NCI-H748 (cell line): ENCODE results near the gene MTRF1.
"Not testable (repeated sequence)": the region's sequence is repeated elsewhere in the genome, so short reads cannot be mapped to it uniquely, and the experiment has no call there.

ENCODE experiments used
- DNase-seq: peaks from one replicate; lab custom pipeline; 2025; ENCODE audit not compliant: unreplicated experiment; lab: John Stamatoyannopoulos, UW

MTRF1 gene

DNA sequence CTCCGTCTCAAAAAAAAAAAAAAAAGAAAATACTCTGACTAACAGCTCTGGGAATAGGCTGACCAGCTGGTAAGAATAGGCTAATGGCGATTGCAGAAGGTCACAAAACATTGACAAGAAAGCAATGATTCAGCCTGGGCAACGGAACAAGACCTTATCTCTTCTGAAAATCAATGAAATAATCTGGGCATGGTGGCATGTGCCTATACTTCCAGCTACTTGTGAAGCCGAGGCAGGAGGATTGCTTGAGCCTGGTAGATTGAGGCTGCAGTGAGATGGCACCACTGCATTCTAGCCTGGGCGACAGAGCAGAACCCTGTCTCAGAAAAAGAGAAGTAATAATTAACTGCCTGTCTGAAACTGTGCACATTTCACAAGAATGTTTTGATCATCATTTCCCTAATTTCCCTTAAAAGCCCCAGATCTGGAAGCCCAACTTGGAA, 18.8 kb upstream of the MTRF1 start:
- no peak for DNase-seq

DNA sequence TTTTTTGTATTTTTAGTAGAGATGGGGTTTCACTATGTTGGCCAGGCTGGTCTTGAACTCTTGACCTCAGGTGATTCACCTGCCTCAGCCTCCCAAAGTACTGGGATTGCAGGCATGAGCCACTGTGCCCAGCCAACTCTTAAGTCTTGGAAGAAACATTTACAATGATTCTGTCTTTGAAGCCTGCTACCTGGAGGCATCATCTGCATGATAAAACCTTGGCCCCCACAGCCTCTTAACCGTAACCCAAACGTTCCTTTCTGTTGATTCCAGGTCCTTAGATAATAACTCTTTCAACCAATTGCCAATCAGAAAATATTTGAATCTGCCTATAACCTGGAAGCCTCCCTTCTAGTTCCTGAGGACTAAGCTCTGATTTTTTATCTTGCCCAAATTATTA, 15.8 kb upstream of the MTRF1 start:
- not testable (repeated sequence) for DNase-seq

DNA sequence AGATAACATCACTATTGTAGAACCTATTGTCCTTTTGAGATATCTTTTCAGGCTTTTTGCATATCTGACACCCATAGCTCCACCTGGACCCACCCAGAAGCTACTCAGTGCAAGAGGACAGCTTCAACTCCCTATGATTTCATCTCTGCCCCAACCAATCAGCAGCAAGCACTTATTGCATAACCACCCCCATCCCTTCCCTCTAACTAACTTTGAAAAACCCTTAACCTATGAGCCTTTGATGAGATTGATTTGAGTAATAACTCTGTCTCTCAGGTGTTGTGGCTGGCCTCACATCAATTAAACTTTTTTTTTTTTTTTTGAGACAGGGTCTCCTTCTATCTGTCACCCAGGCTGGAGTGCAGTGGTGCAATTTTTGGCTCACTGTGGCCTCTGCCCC, 13.4 kb upstream of the MTRF1 start:
- no peak for DNase-seq

DNA sequence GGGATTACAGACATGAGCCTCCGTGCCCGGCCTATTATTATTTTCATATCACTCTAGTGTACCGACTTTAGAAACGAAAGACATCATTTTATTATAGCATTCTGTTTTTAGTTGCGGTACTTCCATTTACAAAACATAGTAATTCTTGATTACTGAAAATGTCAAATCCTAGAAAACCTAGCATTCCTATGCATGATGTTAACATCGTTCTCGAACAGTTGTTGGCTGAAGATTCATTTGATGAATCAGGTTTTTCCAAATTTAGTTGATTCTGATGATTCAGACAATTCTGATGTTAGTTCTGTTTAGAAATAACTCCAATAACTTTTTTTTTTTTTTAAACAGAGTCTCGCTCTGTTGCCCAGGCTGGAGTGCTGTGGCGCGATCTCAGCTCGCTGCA, 11.5 kb upstream of the MTRF1 start:
- no peak for DNase-seq

DNA sequence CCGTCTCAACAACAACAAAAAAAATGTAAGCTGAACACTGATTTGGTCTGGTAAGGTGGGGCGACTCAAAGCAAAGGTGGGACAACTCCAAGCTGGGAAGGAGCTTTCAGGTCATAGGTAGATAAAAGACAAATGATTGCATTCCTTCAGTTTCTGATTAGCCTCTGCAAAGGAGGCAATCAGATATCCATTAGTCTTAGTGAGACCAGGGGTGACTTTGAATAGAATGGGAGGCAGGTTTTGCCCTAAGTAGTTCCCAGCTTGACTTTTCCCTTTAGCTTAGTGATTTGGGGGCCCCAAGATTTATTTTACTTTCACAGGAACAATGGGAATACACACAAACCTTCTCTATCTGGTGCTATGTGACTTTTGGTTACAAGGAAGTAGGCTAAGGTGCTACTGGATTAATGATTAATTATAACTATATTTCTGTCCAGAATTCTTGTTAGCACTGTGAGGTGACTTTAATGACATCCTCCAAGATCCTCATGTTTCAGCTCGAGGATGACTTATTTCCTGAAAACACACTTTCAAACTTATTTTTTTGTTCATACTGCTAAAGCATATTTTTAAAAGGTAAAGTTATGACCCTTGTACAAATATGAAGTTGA, 10.6 kb upstream of the MTRF1 start:
- no peak for DNase-seq

DNA sequence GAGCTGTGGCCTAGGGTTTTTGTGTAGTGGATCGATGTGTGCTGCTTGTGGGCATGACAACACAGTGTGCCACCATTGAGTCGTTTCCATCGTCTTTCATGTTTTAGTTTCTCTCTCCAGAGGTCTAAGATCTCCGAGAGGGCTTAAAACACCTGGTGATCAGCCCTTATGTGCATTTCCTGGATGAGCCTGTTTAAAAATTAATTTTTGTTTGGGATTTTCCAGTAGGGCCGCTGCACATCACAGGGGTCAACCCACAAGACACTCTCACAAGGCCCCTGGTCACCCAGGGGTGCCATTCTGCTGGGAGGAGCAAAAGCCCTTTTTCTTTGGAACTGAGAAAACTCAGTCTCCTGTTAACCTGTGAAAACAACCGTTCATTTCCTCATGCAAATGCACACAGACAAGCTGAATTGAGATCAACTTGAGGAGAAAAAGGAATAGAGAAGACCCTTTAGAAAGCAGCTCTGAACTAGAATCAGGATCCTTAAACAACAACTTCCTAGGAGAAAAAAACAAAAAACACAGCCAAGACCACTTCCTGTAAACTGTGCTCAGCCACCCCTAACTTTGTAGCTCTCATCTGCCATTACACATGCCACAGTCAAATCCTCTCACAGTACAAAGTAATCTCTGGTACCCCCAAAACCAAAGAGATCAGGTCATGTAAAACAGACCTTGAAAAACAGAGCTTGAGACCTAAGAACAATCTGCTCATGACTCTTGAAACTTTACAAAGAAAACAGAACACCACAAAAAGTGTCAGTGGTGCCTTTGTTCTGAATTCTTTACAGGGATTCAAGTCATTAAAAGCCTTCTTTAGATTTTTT, 8.3 kb upstream of the MTRF1 start:
- DNase-seq, result no peak

DNA sequence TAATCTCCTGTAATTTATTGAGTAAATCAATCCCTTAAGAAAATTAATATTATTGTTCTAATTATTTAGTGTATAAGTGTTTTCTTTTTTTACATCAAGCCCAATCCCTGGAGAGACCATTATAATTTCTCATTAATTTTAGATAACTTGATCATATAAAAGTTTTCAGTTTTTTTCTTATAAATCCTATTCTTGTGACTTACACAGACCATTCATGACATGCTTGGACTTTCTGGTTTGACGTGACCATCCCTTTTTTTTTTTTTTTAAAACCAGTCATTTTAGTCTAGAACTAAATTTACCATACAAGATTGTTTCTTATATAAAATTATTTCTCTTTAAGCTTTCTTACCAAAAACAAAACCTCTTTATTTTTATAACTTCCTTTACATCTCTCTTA, 5.4 kb upstream of the MTRF1 start:
- DNase-seq, result peak; percentile 10

DNA sequence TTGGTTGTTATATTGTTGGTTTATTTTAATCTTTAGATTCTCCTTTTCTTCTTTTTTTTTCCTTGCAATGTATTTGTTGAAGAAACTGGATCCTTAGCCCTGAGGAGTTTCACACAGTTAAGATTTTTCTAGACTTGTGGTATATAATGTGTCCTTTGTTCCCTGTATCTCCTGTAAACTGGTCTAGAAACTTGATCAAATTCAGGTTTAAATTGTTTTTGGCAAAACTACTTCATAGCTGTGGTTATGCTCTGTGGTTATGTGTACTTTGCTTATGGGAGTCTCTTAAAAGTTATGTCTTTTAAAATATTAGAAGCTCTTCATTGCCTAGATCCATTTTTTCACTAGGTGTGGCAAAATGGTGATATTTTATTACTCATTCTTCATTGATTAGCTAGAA, 3.7 kb upstream of the MTRF1 start:
- DNase-seq, result no peak

DNA sequence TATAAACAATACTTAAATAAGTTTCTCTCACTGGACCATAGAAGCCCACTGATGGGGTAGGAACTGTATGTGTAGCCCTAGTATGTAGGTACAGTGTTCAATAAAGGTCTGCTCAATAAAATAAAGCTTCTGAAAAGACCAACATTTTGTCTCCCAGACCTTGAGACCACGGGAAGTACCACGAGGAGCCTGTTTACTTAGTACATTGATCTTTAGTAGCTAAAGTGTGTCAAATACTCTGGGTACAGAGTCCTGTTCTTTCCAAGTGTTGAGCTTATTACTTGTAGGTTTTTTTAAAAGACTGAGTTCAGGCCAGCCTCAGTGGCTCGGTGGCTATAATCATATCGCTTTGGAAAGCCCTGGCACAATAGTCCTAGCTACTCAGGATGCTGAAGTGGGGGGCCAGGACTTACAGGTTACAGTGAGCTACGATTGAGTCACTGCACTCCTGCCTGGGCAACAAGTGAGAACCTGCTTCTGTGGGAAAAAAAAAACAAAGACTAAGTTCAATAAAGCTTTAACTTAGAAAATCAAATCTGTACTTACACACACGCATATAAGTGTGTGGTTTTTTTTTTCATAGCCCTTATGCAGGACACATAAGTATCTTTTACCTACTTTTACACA, 3.4 kb downstream of the MTRF1 start:
- DNase-seq, result no peak

DNA sequence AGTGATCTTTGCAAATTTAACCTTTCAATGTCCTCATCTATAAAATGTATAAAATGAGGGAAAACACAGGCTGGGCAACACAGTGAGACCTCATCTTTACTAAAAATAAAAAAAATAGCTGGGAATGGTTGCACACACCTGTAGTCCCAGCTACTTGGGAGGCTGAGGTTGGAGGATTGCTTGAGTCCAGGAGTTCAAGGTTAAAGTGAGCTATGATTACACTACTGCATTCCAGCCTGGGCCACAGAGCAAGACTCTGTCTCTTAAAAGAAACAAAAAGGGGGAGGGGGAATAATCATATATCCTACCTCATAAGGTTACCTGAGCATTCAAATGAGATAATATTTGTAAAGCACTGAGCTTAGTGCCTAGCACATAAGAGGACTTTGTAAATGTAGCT, 5.8 kb downstream of the MTRF1 start:
- no peak for DNase-seq

DNA sequence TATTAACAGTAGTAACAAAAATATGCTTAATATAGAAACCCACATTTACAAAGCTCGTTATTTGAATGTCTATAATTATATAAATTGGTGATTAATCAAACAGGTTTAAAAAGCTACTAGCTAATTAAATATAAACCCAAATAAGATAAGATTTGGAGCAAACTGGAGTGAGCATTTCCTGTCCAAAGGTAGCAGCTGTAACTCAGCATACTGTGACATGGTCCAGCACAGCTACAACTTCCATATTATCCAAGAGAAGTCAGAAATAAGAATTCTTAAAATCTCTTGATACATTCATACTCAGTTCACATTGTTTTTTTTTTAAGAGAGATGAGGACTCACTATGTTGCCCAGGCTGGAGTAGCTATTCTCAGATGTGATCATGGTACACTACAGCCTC, 8.5 kb downstream of the MTRF1 start:
- no peak for DNase-seq

DNA sequence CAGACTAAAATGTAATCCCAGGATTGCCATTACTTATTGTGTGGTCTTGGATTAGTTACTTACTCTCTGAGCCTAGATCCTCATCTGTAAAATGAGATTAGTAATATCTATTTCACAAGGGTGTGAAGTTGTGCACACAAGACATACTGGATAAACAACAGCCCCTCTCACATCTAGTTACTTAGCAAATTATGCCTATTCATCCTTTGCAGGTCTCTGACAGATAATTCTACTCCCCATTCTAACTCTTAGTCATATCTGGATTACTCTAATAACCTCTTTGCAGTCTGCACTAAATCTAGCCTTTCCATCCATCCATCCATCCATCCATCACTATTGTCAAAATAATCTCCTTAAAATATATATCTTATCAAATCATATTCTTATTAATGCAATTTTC, 12.4 kb downstream of the MTRF1 start:
- no peak for DNase-seq

DNA sequence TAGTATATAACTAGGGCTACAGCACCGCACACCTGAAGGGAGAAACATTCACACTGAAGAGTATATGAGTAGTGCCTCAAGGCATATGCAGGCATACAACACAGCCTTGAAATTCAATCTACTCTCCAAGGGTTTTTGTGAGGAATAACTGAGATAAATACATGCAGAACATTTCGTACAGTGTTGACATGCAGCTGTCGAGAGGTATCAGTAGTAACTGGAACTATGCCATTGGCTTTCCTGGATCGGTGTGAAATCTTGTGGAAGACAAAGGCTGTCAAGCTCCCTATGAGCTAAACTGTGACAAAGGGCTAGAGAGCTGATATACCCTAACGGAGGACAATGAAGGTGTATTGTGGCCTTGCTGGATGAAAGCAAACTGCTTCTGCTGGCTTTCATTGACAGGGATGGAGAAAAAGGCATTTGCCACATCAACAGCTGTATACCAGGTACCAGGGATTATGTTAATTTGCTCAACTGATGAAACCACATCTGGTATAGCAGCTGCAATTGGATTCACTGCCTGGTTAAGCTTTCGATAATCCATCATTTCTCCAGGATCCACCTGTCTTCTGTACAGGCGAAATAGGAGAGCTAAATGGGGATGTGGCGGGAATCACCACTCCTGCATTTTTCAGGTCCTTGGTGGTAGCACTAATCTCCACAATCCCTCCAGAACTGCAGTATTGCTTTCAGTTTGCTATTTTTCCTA, 16.3 kb downstream of the MTRF1 start:
- no peak for DNase-seq

DNA sequence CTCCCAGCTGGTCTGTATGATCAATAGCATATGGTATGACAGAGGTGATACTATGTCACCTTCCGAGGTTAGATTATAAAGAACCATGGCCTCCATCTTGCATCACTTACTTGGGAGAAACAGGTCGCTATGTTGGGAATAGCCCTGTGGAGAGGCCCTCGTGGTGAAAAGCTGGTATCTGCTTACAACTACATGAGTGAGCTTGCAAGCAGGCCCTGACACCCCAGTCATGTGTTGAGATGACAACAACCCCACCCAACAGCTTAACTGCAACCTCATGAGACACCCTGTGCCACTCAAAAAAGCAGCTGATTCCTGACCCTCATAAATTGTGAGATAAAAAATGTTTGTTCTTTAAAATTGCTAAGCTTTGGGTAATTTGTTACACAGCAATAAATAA, 18.8 kb downstream of the MTRF1 start:
- no peak for DNase-seq

DNA sequence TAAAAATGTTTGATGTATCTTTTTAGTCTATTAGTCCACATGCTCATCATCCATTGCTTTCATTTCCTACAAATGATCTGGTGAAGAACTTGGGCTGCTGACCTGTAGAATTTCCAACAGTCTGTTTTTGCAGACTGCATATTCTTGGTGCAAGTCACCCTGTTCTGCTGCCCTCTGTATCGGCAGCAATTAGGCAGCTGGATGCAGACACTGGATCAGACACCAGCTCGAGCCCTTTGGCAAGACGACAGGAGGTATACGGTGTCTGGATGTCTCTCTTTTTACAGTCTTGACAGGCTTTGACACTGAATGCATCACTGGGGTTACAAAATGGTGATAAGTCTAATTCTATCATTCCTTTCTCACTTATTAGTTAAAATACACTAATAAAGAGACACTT, 21.8 kb downstream of the MTRF1 start:
- DNase-seq, result no peak

DNA sequence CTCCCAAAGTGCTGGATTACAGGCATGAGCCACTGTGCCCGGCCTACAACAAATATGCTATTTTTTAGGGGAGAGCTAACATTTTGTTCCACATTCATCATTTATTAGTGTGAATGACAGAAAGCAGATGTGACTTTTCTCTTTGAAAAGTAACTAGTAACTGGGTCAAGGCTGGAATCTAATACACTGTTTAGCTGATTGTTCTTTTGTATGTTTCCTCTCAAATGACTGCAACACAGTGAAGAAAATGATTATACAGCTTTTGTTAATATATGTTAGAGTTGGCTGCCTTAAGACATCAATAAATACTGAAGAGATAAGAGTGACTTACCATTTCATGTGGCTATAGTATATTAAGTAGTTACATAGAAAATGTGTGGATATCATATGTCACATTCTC, 27.0 kb downstream of the MTRF1 start:
- DNase-seq, result no peak

DNA sequence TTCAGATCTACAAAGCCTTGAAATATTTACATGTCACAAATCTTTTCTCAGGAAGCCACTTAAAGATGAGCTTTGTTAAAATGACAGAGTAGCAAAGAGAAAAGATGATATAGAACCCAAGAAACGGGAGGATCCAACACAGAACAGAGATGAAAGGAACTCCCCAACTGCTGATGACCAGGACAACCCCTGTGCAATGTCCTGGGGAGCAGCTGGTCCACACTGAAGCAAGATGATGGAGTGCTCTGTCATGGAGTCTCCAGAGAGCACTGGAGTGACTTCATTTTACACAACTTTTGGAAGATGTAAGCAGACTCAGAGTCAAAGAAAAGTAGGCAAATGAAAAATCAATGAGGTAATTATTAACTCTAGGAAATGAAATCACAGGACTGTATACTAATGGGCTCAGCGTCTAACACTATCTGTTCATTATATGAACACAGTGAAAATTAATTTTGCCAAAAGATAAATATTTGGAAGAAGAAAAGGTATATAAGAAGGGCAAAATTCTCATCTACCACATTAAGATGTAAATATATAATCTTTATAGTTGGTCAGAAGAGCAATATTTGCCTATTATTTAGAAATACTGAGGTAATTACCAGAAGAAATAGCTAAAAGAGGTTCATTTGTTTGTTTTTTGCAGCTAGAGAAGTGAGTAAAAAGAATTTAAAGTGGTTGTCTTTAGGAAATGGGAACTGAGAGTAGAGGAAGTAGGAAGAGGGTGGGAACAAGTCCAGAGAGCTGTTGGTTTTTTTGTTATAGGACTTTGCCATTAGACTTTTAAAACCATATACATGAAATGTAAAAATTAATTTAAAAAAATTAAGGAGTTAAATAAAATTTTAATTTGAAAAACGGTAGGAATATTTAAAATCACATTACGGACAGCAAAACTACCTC, 30.5 kb downstream of the MTRF1 start:
- DNase-seq, result no peak

DNA sequence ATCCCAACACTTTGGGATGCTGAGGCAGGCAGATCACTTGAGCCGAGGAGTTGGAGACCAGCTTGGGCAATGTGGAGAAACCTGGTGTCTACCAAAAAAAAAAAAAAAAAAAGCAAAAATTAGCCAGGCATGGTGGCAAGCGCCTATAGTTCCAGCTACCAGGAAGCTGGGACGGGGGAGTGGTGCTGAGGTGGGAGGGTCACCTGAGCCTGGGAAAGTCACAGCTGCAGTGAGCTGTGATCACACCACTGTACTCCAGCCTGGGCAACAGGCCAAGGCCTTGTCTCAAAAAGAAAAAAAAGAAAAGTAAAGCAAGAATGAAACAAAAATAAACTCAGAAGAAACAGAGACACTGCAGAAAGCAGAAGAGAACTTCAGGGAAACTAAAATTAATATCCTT, 31.6 kb downstream of the MTRF1 start:
- peak; percentile 50 for DNase-seq

DNA sequence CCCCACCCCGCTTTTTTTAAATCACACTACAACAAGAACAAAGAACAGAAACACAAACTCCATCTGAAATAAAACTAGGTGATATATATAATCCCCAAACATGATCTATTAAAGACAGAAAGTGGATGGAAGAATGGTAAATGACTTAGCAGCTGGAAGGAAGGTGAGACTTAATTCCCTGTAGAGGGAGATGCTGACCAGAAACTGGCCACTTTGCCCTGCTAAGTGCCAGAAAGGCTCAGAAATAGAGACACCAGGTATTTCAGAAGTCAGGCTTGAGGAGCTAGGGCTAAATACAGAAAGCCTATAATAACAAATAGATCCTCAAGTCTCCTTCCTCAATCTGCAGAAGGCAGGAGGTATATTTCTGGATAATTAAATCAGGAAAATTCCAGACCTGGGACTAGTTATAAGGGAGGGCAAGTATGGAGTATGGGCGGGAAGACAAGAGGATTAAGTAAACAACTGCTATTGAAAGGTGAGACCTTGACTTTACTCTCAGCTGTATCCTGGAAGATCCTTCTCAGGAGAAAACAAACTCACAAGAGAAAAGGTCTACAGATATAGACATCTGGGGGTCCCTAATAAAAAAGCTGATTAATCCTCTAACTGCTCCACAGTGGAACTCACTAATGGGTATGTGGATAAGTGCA, 32.2 kb downstream of the MTRF1 start:
- DNase-seq, result no peak

DNA sequence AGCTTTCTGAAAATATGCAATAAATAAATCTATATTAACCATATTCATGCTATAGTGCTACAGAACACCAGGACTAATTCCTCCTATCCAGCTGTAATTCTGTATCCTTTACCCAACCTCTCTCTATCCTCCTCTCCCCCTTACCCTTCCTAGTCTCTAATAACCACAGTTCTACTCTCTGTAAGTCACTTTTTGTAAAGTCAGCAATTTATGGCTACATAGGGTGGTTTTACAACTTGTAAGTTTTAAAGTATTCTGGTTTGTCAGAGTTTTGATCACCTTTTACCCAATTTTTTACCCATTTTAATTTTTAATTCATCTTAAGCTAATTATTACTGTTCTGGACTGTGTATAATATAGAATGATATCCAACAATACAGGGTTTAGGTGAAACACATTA, 34.0 kb downstream of the MTRF1 start:
- no peak for DNase-seq
